H1 (cell line): Measurements from ENCODE around the gene PKD1. TPM values are rescaled to one million over a fixed set of nuclear protein-coding genes. Genes with fewer than 3 reads are reported as not detected.

Source experiments
- BCL11A ChIP-seq, 2 experiments: IDR thresholded peaks; one replicate each; pipeline ENCODE4 v1.6.1; 2011; ENCODE audit warnings: low read depth in 2 of 2, low read length in 2 of 2, mild to moderate bottlenecking in 2 of 2
- CBX8 ChIP-seq: fragments of 300-800, 300-1000 bp; sonication (generic); IDR thresholded peaks from 2 replicates; pipeline ENCODE4 v1.7.1; 2016; ENCODE audit warnings: low read depth, low read length, borderline replicate concordance
- GTF2F1 ChIP-seq: IDR thresholded peaks from 2 replicates; pipeline ENCODE4 v1.6.1; 2012; ENCODE audit warnings: low read depth, low read length, improper control_type of control experiment, borderline replicate concordance
- POLR2AphosphoS5 ChIP-seq: IDR thresholded peaks from 2 replicates; pipeline ENCODE4 v1.6.1; 2011; ENCODE audit warnings: low read depth, low read length
- polyA plus RNA-seq, 7 experiments: library from polyadenylated mRNA; depleted of rRNA in 3 of 7; stranded (reverse) in 5 of 7; unstranded in 2 of 7; fragments of >200 nt in 5 of 7; fragments of 200-250 nt in 2 of 7; gene quantifications; 1 replicate in 5 of 7; 2 replicates in 1 of 7; 4 replicates in 1 of 7; pipeline versions ENCODE4 v1.2.1 to v1.2.3, GENCODE V29; 2011 to 2013; ENCODE audit warnings: missing spikeins in 2 of 7, mixed read lengths in 2 of 7
- total RNA-seq: library from RNA; stranded (reverse); fragmentation: NEBNext Ultra II Directional; extraction: Animal tissue kit (Norgen Biotek cat#: 25700); gene quantifications from 2 replicates; pipeline ENCODE4 v1.2.1, GENCODE V29; 2021

The PKD1 gene
- total and polyA plus RNA-seq, 2 of the 8 experiments (the other 6 are each of a cell fraction or from before 2014, with no cell fraction given), result 40.6 to 52.7 TPM

DNA sequence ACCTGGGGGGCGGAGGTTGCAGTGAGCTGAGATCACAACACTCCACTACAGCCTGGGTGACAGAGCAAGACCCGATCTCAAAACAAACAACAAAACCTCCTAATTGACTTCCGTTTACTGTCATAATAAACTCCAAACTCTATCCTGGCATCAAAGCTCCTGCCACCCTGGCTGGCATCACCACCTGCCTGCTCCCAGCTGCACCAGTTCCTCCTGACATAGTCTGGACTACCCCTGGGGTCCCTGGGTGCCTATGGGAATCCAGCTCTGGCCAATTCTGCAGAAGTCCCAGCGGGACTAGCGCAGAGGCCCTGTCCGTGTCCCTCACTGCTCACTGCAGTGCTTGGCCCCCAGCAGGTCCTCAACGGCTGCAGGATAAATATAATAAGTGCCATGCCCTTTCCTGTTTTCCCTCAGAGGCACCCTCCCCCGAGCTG lies 88.8 kb downstream of the PKD1 start (continued):
- TF ChIP-seq GTF2F1, result no peak
- TF ChIP-seq BCL11A (IDR thresholded peaks at IDR 0.05; ENCODE audit: low read depth in 2 of 2, low read length in 2 of 2), result no peak
- TF ChIP-seq CBX8, result no peak
- TF ChIP-seq POLR2AphosphoS5, result no peak
